Measurements from ENCODE around the gene PRDM16.

The PRDM16 gene

DNA sequence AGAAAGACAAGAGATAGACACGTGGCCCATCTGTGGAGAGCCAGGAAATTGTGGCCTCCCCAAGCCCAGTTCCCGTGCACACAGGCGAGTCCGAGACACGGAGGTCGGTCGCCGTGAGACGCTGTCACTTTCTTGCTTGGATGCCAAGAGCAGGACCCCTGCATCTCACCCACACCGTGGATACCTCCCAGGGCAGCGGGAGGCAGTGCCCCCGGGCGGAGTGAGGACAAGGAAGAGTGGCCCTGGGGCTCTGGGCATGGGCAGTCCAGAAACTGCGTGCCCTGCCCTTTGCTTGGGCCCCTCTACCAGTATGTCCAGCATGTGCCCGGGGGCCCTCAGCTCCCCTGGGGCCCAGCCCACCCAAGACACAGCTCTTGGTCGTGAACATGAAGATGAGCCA, 360.8 kb downstream of the PRDM16 start:
- no peak for DNase-seq

DNA sequence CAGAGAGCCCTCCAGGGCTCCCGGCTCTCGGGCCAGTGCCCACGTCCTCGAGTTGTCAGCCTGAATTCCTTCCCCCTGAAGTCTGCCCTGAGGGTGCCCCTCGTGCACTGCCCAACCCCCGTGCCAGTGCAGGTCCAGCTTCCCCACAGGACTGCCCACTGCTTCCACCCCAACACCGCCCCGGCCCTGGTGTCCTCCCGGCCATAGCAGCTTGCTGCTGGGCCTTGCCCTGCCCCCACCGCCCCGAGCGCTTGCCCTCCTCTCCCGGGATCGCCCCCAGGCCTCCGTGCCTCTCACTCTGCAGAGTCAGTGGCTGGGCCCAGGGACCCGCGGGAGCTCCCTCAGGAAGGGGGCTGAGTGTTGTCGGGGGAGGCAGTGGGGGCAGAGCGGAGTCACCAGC, 361.4 kb downstream of the PRDM16 start:
- DNase-seq, result no peak

DNA sequence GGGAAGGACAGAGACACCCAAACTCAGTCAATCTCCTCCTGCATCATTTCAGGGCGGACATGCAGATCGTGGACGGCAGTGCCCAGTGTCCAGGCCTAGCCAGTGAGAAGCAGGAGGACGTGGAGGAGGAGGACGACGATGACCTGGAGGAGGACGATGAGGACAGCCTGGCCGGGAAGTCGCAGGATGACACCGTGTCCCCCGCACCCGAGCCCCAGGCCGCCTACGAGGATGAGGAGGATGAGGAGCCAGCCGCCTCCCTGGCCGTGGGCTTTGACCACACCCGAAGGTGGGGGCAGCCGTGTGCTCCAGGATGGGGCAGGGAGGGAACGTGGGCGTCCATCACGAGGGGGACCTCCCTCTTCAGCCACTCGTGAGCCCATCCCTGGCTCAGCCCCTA, 361.8 kb downstream of the PRDM16 start:
- DNase-seq, result no peak

DNA sequence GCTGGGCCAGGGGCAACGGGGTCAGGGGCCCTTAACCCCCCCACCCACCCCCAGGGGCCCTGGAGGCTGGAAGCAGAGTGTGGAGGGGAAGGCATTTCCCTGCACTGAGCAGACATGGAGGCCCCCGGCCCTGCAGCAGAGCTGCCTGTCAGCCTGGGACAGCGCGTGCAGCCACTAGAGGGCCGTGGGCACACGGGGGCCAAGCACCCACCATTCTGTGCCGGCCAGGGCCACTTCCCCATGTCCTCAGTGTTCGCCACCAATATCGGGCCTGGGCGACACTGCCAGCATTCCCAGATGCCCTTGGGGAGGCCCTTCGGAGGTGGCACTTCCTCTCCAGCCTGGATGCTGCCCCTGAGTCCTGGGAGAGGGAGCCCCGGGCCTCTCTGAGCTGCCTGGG, 362.3 kb downstream of the PRDM16 start:
- DNase-seq, result no peak

DNA sequence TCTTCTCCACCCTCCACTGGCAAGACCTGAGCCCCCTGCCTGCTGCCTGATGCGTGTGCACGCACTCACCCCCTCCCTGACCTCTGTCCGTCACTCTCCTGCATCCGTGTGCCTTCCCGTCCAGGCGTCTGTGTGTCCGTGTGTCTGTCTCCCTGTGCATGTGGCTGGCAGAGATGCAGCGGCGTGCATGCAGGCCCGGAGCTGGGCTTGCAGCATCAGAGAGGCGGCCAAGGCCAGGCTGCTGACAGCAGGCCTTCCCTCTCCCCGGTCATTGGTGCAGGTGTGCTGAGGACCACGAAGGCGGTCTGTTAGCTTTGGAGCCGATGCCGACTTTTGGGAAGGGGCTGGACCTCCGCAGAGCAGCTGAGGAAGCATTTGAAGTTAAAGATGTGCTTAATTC, 362.7 kb downstream of the PRDM16 start:
- DNase-seq, result no peak

DNA sequence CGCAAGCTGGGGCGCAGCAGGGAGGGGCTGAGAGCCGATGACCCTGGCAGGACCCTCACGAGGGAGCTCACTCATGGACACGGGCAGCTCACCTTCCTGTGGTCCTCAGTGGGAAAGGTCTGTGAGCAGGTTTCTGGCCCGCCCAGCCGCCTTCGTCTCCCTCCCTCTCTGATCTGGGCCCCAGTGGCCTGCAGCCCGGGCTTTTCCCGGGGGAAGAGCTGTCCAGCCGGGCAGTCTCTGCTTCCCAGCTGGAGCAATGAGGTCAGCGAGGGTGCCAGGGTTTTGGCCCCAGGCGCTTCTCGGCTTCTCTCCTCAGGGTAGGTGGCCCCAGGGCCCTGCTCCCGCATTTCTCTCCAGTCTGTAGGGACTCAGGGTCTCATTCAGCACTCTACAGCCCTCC, 363.3 kb downstream of the PRDM16 start:
- DNase-seq, result no peak

DNA sequence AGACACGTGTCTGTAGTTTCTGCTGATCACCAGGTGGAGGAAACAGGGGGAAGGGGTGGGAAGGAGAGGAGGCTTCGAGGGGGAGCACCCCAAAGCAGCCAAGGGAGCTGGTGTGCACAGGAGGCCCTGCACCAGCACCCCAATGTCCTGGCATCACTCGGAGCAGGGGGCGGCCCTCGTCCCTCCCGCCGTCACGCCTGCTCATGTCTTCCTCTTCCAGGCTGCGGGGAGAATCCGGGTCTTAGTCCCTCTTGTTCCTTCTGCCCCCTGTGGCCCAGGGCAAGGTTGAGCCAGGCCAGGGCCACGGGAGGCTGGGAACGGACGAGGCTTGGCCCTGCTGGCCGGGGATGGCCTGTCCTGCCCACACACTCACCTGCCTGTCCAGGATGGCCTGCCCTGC, 364.1 kb downstream of the PRDM16 start:
- DNase-seq, result no peak

DNA sequence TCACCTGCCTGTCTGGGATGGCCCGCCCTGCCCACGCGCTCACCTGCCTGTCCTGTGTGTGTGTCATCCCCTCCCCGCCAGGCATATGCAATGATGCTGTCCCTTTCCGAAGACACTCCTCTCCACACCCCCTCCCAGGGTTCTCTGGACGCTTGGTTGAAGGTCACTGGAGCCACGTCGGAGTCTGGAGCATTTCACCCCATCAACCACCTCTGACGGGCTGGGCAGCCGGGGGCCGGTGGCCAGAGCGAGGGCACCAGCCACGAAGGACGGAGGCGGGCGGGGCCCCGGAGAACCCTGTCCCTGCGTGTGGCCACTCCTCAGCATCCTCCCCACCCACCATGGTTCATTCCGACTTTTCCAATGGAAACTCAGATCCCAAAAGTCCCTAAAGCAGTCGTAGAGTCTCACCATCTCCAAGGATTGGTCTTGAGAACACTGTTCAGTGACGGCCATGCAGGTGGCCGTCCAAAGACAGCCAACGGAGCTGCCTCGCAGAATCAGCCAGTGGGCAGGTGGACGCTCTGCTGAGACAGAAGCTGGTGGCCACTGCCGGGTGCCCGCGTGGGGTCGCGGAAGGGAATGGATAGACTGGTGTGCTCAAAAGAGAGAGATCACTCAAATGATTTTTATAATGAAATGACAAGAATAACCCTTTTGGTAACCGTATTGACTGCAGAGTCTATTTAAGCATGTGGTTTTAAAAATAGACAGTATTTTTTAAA, 364.8 kb downstream of the PRDM16 start:
- no peak for DNase-seq

DNA sequence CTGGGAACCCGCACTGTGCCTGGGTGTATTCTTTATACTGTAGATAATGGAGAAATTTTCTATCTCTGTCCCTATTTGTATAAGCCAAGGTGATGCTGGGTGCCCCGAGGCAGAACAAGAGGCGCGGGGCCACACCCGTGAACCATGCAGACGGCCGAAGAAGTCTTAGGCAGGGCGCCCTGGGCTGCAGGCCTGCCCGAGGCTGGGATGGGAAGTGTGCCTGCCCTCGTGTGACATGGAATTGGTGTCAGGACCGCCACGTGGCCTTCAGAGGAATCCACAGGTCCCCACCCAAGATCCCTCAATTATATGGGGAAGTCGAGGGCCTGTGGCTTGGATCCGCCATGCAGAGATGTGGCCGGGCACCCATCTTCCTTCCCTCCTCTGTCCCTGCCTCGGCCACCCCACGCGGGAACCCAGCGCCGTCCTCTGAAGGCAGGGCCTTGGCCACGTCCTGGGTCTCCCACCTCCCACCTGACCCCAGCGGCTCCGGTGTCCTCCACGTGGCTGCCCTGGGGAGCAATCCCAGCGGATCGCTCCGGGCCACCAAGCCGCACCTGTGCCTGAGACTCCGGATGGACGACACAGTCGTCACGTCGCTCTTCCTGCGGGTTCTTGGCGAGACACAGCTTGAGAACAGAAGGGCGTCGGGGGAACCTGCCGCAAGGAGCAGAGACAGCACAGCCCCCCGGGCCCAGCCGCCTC, 365.6 kb downstream of the PRDM16 start:
- DNase-seq, result no peak

DNA sequence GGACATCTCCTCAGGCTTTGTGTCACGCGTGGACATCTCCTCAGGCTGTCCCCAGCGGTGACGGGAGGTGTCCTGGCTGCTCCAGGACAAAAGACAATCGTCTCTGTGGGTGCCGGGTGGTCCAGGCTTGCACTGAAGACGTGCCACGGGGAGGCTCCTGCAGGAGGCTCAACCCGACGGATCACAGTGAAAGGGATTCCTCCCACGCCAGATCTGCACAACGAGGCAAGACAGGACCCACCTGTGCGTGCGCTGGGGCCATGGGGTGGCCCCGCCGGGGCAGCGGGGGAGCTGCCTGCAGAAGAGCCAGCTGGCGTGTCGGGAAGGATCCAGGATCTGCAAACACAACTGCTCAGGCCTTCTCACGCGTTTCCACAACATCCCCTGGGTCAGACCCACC, 366.7 kb downstream of the PRDM16 start:
- DNase-seq, result no peak

DNA sequence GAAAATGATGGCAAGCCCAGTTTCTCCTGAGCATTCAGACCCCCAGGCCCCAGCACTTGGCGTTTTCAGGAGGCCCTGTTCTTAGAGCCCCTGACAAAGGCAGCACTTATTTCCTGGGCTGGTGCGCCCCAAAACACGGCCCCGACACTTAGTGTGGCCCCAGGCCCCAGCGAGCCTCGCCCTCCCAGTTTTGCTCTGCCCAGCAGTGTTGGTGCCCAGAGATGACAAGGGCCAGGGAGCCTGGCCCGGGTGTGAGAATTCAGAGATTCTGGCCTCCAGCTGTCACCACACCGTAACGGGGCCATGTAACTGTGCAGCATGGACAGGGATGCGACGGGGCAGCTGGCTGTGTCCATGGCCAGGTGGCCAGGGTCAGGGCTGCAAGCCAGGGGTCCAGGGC, 367.4 kb downstream of the PRDM16 start:
- no peak for DNase-seq

DNA sequence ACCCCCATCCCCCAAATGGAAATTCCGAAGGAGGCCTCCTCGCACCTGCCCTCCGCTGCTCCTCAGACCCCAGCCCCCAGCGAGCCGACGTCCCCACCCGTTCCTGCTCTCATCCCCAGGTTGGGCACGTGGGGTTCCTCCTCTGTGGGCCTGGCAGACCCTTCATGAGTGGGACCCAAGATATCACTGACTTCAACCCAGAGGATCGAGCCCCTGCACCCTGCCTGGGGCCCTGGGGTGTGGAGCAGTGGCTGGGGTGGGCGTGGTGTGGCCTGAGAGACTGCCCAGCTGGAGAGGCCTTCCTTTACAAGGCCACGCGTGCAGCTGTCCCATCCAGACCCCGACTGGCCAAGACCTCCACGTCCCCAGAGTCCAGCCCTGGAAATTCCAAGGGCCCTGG, 367.9 kb downstream of the PRDM16 start:
- no peak for DNase-seq

DNA sequence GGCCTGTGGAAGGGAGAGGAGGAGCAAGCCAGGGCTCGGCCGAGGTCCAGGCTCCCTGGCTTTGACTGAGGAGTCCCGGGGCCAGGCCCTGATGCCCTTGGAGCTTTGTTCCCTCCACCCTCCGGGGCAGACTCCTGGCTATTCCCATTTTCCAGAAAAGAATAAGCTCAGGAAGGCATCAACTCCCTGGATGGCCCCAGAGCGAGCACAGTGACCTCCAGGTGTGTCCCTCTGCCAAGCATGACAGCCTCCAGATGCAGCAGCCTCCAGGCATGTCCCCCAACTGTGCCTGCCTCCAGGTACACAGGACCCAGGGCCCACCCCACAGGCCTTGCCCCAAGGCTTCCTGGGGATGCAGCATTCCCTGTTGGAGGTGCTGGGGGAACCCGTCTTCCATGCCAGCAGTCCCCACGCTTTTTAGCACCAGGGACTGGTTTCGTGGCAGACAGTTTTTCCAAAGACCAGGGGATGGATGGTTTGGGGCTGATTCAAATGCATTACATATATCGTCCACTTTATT, 369.7 kb downstream of the PRDM16 start:
- DNase-seq, result no peak

DNA sequence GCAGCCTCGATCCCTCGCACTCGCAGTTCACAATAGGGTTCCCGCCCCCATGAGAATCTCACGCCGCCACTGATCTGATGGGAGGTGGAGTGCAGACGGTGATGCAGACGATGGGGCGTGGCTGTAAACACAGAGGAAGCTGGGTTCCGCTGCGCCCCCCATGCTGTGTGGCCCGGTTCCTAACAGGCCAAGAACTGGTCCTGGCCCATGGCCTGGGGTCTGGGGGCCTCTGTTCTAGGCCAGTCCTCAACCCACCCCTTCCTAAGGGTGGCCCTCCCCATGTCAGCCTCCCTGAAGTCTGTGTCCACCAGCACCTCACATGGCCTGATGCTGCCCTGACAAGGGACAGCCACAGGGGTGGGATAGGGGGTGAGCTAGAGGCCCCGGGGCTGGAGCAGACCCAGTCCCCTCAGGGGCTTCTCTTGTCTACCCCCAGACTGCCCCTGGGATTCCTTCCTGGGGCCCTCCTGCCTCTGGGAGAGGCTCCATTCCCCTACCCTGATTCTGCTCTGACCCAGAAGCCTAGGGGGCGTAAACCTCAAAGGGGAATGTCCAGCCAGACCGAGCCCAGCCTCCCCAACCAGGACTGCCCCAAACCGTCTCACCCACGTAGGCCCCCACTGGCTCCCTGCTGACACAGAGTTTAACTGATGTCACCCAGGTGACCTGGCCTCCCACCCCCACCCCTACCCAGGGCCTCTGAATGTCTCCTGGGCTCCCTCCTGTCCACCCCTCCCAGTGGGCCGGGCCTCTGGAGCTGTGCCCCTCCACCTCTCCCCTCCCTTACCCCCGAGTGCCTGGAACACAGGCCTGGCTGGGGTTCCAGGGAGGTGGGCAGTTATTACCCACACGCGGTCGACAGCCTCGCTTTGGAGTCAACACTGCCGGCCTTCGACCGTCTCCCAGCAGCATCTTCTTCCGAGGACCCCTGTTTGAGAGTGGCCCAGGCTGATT, 370.6 kb downstream of the PRDM16 start:
- no peak for DNase-seq

DNA sequence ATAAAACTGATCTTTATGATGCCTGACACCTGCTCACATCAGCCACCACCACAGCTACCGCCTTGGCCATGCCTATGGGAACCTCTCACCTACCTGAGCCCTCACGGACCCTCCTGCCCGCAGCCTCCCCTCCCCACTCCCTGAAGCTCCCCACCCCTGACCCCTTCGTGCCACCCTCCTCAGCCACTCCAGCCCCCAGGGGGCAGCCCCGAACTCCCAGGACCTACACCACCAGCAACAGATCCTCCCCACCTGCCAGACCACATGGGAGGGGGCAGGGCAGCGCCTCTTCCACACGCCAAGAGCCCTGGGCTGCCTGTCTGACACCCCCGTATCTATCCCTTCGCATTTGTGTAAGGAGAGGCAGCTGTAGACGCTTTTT, 371.3 kb downstream of the PRDM16 start:
- no peak for DNase-seq

DNA sequence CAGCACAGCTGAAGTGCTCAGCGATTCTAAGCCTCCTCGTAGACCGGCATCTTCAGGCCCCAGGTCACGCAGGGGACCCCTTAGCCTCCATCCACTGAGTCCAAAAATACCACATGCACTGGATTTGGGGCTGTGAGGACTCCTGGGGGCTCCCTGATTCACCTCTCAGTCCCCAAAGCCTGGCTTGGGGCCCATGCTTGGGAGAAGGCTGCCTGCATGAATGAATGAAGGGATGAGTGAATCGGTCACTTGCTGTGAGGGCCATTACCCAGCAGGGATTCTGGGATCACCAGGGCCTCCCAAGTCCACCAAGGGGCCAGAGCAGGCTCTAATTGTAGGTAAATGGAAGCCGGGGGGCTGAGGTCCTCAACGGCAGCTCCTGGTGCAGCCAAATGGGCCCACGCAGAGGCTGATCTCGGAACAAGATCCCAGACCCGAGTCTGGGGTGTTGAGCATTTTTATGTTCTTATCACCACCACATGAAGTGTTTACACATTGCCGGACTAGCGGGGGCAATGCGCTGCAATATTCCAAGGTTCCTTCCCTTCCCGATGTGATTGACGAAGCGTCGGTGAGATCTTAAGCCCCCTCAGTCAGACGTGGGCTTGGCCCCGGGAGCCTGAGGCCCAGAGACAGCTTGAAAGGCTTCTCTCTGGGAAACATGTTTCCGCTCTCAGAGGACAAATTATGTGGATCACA, 371.9 kb downstream of the PRDM16 start:
- no peak for DNase-seq

DNA sequence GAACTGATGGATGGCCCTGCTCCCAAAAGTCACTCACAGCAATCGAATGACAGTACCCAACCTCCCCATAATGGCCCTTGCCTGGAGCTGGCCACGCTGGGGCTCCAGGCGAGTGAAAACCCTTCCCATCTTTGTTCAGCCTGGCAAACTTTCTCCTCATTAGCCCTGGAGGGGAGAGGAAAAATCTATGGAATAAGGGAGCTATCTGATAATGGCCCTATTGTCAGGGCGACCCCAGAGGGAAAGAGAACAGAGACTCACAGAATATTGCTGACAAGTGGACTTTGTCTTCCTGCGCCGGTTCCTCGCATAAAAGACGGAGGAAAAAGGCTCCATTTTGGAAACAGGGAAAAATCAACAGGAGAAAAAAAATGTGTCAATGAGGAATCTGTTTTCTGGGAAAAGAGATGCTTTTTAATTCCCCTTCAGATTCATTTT, 372.4 kb downstream of the PRDM16 start:
- DNase-seq, result no peak

DNA sequence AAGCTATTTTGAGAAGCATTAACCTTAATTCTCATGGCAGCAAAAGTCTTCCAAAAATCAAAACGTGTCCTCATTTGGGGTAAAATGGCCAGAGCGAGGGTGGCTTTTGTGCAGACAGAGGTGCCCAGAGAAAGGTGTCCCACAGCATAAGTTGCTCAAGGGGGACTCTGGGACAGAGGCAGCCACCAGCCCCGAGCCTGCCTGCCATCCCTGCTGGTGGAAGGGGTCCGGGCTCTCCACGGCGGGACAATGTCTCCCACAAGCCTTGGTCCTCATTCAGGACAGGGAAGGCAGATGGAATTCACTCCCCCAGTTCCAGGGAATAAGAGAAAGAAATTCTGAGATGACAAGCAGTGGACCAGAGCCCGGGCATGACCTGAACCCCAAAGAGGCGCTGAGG, 372.9 kb downstream of the PRDM16 start:
- no peak for DNase-seq

DNA sequence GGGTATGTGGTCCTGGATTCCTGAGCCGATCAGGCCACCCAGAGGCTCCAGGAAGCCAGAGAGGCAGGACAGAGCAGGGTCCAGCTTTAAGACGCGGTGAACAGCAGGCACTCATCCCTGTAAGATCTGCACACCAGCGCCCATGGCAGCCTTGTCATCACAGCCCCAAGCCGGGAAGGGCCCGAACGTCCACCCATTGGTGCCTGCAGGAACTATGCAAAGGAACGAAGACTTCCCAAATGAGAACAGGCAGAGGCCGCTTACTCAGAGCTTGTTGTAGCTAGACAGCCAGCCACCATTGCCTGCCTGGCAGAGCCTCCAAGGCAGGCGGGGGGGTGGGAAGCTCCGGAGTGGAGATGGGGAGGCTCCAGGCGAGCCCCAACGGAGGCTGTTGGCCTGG, 373.3 kb downstream of the PRDM16 start:
- DNase-seq, result no peak

DNA sequence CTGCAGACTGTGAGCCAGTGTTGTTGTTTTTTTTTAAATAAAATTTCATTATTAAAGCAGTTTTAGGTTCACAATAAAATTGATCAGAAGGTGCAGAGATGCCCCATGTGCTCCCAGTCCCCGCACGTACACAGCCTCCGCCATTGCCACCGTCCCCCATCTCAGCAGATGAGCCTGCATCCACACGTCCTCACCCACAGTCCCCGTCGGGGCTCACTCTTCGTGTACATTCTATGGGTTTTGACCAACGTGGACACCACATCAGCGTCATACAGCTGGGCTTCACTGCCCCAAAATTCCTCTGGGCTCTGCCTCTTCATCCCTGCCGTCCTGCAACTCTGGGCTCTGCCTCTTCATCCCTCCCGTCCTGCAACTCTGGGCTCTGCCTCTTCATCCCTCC, 373.9 kb downstream of the PRDM16 start:
- DNase-seq, result no peak

DNA sequence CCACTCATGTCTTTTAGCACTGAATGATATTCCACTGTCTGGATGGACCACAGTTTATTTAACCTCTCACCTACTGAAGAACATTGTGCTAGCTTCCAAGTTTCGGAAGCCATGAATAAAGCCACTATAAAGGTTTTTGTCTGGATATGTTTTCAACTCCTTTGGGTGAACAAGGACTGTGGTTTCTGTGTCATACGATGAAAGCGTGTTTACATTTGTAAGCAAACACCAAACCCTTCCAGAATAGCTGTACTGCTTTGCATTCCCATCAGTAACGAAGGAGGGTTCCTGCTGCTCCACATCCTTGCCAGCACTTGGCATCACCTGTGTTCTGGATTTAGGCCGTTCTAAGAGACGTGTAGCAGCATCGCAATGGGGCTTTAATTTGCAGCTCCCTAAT, 374.8 kb downstream of the PRDM16 start:
- no peak for DNase-seq

DNA sequence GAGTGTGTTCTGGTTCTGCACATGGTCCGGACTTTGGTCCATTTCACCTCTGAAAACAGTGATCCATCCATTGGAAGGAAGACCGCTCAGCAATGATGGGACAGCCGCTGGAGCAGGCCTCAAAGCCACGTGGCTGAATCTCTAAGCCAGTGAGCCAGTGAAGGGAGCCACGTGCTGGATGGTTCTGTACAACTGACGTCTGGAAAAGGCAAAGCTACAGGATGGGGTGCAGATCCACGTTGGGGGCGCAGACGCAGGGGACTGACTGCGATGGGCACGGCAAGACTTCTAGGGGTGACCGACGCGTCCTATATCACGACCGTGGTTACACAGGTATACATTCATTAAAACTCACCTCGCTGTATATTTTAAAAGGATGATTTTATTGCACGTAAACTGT, 375.3 kb downstream of the PRDM16 start:
- DNase-seq, result no peak

DNA sequence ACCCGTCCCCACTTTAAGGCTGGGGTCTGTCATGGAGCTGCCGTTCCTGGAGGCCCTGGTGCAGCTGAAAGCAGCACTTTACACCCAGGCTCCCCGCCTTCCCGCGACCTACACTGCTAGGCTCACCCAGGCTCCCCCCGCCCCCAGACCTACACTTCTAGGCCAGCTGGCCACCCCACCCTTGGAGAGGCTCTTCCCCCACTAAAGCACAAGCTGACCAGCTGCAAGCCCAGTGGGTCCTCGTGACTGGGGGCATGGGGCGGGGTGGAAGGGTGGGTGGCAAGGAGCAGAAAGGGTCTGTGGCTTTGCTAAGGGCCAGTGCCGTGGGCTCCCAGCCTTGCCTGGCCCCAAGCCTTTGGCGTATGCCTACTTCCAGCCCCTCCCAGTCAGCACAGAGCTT, 375.7 kb downstream of the PRDM16 start:
- no peak for DNase-seq
